Chondrocyte (in vitro differentiated cells): ENCODE data around the gene SETD2. TPM values are rescaled to one million over a fixed set of nuclear protein-coding genes. Genes with fewer than 3 reads are reported as not detected.

ENCODE experiments used
- DNase-seq: peaks from one replicate; pipeline ENCODE4 v3.0.0; 2021; ENCODE audit warnings: mixed read lengths, low spot score
- H3K27ac Mint-ChIP-seq: one replicate; pipeline ENCODE4 v1.8.0; 2021; ENCODE audit warnings: mild to moderate bottlenecking, moderate library complexity, mixed read lengths; ENCODE audit not compliant: unreplicated experiment
- H3K27me3 Mint-ChIP-seq: 2 replicates; pipeline ENCODE4 v1.8.0; 2021; ENCODE audit warnings: low read depth, mixed read lengths
- H3K36me3 Mint-ChIP-seq: 2 replicates; pipeline ENCODE4 v1.8.0; 2021; ENCODE audit warnings: low read depth, mixed read lengths
- H3K4me1 Mint-ChIP-seq: 2 replicates; pipeline ENCODE4 v1.8.0; 2021; ENCODE audit warnings: low read depth, mild to moderate bottlenecking, mixed read lengths
- H3K4me3 Mint-ChIP-seq: one replicate; pipeline ENCODE4 v1.8.0; 2021; ENCODE audit warnings: mild to moderate bottlenecking, moderate library complexity, mixed read lengths; ENCODE audit not compliant: unreplicated experiment
- H3K9me3 Mint-ChIP-seq: 2 replicates; pipeline ENCODE4 v1.8.0; 2021; ENCODE audit warnings: low read depth, mixed read lengths
- total RNA-seq: library from RNA; stranded (reverse); gene quantifications from 3 replicates; pipeline ENCODE4 v1.2.1, GENCODE V29; 2021
- TF ChIP-seq, protein P1 (sequence below): fragments of 200-600 bp; sonication (generic); IDR thresholded peaks from 2 replicates; pipeline ENCODE4 v1.5.0; 2021; ENCODE audit warnings: antibody characterized with exemption, mild to moderate bottlenecking, moderate library complexity

SETD2 gene
- total RNA-seq, 1 donor from 2014 or later, result 37.3 TPM

DNA sequence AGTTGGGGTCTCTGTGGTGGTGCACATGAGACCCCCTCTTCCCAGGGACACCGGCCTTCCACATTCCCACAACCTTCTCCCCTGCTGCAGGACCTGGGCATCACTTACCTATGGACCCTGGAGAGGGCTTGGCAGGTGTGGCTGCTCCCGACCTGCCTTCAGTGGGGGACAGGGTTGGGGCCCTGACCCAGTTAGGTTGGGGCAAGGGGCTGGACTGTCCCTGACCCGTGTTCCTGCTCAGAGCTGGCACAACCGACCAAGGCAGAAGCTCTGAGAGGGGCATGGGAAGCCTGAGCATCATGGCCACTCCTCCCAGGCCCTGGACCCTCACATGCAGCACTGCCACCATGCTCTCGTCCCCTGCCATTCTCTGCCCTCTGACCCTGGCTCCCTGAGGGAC is 178.3 kb downstream of the SETD2 start:
- TF ChIP-seq, protein P1, sequence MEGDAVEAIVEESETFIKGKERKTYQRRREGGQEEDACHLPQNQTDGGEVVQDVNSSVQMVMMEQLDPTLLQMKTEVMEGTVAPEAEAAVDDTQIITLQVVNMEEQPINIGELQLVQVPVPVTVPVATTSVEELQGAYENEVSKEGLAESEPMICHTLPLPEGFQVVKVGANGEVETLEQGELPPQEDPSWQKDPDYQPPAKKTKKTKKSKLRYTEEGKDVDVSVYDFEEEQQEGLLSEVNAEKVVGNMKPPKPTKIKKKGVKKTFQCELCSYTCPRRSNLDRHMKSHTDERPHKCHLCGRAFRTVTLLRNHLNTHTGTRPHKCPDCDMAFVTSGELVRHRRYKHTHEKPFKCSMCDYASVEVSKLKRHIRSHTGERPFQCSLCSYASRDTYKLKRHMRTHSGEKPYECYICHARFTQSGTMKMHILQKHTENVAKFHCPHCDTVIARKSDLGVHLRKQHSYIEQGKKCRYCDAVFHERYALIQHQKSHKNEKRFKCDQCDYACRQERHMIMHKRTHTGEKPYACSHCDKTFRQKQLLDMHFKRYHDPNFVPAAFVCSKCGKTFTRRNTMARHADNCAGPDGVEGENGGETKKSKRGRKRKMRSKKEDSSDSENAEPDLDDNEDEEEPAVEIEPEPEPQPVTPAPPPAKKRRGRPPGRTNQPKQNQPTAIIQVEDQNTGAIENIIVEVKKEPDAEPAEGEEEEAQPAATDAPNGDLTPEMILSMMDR, result no peak

DNA sequence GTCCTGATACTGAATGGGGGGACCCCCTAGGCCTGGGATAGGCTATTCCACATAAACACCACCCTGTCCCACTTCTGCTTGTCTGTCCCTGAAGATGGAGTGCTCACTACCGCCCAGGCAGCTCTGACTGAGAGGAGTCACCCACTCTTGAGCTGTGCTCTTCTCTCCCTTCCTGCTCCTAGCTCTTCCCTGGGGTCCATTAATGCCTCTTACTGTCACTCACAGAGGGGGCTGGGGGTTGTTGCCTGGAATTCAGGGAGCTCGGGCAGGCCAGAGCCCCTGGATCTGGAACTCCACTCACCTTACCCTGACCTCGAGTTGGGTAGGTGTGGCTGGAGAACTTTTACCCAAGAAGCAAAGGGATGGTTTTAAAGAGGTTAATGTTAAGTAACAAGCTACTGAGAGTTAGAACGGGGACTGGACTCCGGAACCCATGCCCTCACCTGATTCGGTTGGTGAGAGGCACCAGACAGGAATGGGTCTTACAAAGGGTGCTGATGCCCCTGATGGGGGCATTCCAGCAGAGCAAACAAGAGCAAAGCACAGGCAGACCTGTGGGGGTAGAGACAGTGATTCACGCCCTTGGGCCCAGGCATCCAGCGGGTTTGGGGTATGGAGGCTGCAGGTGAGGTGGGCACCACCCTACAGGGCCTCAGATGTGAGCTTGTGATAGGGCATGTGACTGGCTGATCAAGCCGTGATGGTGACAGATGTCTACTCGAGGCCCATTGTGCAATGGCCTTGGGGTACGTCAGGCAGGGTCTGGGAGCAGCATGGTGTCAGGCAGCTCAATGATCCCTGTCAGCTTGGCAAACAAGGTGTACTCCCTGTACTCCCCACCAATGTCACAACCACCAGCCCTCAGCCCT is 179.1 kb downstream of the SETD2 start:
- Mint-ChIP-seq H3K27me3 (no peaks in the 10 kb centered on the region), H3K4me1 (peaks cover 4% of the 10 kb centered on the region), H3K27ac (no peak overlapping the region), H3K4me3 (no peak overlapping the region), H3K36me3 (peaks cover 3% of the 10 kb centered on the region), H3K9me3 (no peaks in the 10 kb centered on the region)
- peak; percentile 54 for DNase-seq
- TF ChIP-seq, protein P1, result no peak

More for the DNA sequence above, 178.3 kb downstream of the SETD2 start:
- Mint-ChIP-seq H3K4me1 (no peaks in the 10 kb centered on the region), H3K9me3 (no peaks in the 10 kb centered on the region), H3K4me3 (no peak overlapping the region), H3K27me3 (no peaks in the 10 kb centered on the region), H3K27ac (no peak overlapping the region), H3K36me3 (peaks cover 5% of the 10 kb centered on the region)
- peak; percentile 62 for DNase-seq

DNA sequence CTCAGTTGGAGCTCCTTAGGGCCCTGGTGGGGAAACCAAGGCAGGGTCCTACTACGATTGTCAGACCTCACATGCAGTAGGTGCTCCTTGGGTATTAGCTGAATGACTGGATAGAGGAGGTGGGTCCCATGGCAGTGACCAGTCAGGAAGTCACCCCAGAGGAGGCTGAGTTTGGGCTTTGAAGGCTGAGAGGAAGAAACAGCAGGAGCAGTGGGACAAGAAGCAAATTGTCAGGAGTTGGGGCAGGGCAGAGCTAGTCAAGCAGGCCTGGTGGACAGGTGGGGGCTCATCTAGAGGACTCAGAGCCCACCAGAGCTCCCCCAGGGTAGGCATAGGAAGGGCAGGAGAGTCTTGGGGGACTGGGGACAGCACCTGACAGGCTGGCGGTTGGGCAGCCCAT is 181.4 kb downstream of the SETD2 start:
- TF ChIP-seq, protein P1, result no peak
- H3K27me3 Mint-ChIP-seq, result no peaks in the 10 kb centered on the region
- DNase-seq, result peak; percentile 42
- no peaks in the 10 kb centered on the region for H3K9me3 Mint-ChIP-seq
- H3K27ac Mint-ChIP-seq, result no peak overlapping the region
- H3K4me3 Mint-ChIP-seq, result no peak overlapping the region
- H3K36me3 Mint-ChIP-seq, result no peaks in the 10 kb centered on the region
- peaks cover 17% of the 10 kb centered on the region for H3K4me1 Mint-ChIP-seq

DNA sequence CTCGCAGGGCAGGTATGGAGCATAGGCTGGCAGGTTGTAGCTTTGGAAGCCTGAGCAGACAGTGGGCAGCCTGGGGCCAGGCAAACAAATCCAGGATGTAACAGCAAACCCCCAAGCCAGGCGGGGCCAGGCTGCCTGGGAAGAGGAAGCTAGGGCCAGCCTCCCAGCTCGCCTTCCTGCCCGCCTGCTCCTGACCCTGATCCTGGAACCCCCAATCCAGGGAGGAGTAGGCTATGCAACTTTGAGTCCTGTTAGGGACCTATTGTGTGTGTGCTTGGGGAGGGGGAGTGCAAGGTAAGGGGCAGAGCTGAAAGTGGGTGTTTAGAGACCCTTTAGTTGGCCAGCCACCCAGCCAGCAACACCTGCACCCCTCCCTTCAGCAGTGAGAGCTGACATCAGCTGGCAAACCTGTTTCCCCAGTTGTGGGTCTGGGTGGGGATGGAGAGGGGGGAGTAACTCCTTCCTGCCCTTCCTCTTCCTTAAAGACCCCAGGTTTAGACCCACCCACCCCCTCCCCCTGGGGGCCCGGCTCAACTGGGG is 181.9 kb downstream of the SETD2 start:
- H3K27me3 Mint-ChIP-seq, result no peaks in the 10 kb centered on the region
- H3K36me3 Mint-ChIP-seq, result no peaks in the 10 kb centered on the region
- no peaks in the 10 kb centered on the region for H3K9me3 Mint-ChIP-seq
- TF ChIP-seq, protein P1, result no peak
- H3K4me1 Mint-ChIP-seq, result peaks cover 23% of the 10 kb centered on the region
- H3K27ac Mint-ChIP-seq, result no peak overlapping the region
- no peak overlapping the region for H3K4me3 Mint-ChIP-seq
- DNase-seq, result peak; percentile 83

DNA sequence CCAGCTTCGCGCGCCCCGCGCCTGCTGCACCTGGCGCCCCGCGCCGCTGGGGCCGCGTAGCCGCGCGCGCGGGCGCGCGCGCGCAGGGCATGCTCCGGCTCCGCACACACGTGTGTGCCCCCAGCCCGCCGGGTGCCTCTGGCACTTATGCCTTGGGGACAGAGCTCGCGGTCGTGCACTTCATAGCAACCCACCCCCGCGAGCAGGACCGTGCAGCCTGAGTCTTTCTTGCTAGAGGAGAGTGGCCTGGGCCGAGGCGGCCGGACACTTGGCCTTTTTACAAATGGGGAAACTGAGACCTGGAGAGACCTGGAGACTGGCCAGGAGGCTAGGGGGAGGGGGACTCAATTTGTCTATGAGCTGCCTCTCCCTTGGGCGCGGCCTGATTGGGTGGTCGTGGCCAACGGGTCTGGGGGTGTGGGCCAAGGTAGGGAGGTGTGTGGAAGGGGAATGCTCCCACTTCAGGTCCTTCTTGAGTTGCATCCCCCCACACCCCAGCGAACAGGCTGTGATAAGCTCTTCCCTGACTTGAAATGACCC is 183.9 kb downstream of the SETD2 start:
- TF ChIP-seq, protein P1, result no peak
- DNase-seq, result peak; percentile 76
- H3K4me1 Mint-ChIP-seq, result peaks cover 34% of the 10 kb centered on the region
- H3K27me3 Mint-ChIP-seq, result no peaks in the 10 kb centered on the region
- no peaks in the 10 kb centered on the region for H3K9me3 Mint-ChIP-seq
- H3K36me3 Mint-ChIP-seq, result no peaks in the 10 kb centered on the region
- peak overlapping the region; percentile 74 for H3K4me3 Mint-ChIP-seq
- H3K27ac Mint-ChIP-seq, result no peak overlapping the region
